Measurements from ENCODE around the gene IL16.

IL16 gene

GRCh38 chr15:81351651-81352050, 155.0 kb downstream of the IL16 start:
- Histone ChIP-seq H3K27me3 (ENCODE audit: low read length) (no peaks in the 10 kb centered on the region), H3K79me2 (ENCODE audit: insufficient read depth, low read length) (no peaks in the 10 kb centered on the region), H3K9ac (ENCODE audit: low read length) (no peak overlapping the region), H3K4me2 (ENCODE audit: low read depth, low read length, poor library complexity, severe bottlenecking) (no peak overlapping the region), H4K20me1 (ENCODE audit: low read depth, low read length) (no peaks in the 10 kb centered on the region), H3K36me3 (ENCODE audit: low read length) (no peaks in the 10 kb centered on the region), H3K27ac (ENCODE audit: low read depth, low read length) (no peak overlapping the region), H3K9me2 (replicated peaks; ENCODE audit: insufficient read depth, low read length) (no peaks in the 10 kb centered on the region), H3K4me3 (ENCODE audit: insufficient read depth, low read length, poor library complexity, severe bottlenecking) (no peak overlapping the region), H2AFZ (ENCODE audit: low read depth, low read length, severe bottlenecking) (no peak overlapping the region), H3F3A (ENCODE audit: insufficient read depth) (no peaks in the 10 kb centered on the region), H3K9me3 (ENCODE audit: insufficient read depth, low read length) (no peaks in the 10 kb centered on the region)
- no peak for TF ChIP-seq EZH2phosphoT487 (conservative IDR thresholded peaks at IDR 0.05; ENCODE audit: low read length)
- TF ChIP-seq CTCF (IDR thresholded peaks at IDR 0.05; ENCODE audit: insufficient read depth, low read length, poor library complexity, severe bottlenecking): no peak

- Histone ChIP-seq H3K27ac (ENCODE audit: low read depth, low read length) (no peak overlapping the region), H3K9me3 (ENCODE audit: insufficient read depth, low read length) (no peaks in the 10 kb centered on the region), H2AFZ (ENCODE audit: low read depth, low read length, severe bottlenecking) (no peak overlapping the region), H4K20me1 (ENCODE audit: low read depth, low read length) (no peaks in the 10 kb centered on the region), H3K4me2 (ENCODE audit: low read depth, low read length, poor library complexity, severe bottlenecking) (no peak overlapping the region), H3K79me2 (ENCODE audit: insufficient read depth, low read length) (no peaks in the 10 kb centered on the region), H3K27me3 (ENCODE audit: low read length) (no peaks in the 10 kb centered on the region), H3K9ac (ENCODE audit: low read length) (no peak overlapping the region), H3K9me2 (replicated peaks; ENCODE audit: insufficient read depth, low read length) (no peaks in the 10 kb centered on the region), H3F3A (ENCODE audit: insufficient read depth) (no peaks in the 10 kb centered on the region), H3K4me3 (ENCODE audit: insufficient read depth, low read length, poor library complexity, severe bottlenecking) (no peak overlapping the region), H3K36me3 (ENCODE audit: low read length) (no peaks in the 10 kb centered on the region)
- TF ChIP-seq CTCF (IDR thresholded peaks at IDR 0.05; ENCODE audit: insufficient read depth, low read length, poor library complexity, severe bottlenecking) (no peak), EZH2phosphoT487 (conservative IDR thresholded peaks at IDR 0.05; ENCODE audit: low read length) (no peak)
These were observed 159.6 kb downstream of the IL16 start for GRCh38 chr15:81356252-81356651.

- Histone ChIP-seq H3K4me3 (ENCODE audit: insufficient read depth, low read length, poor library complexity, severe bottlenecking) (no peak overlapping the region), H3K9me3 (ENCODE audit: insufficient read depth, low read length) (no peaks in the 10 kb centered on the region), H4K20me1 (ENCODE audit: low read depth, low read length) (no peaks in the 10 kb centered on the region), H3F3A (ENCODE audit: insufficient read depth) (no peaks in the 10 kb centered on the region), H3K9me2 (replicated peaks; ENCODE audit: insufficient read depth, low read length) (no peaks in the 10 kb centered on the region), H3K4me2 (ENCODE audit: low read depth, low read length, poor library complexity, severe bottlenecking) (no peak overlapping the region), H3K9ac (ENCODE audit: low read length) (no peak overlapping the region), H3K27me3 (ENCODE audit: low read length) (no peaks in the 10 kb centered on the region), H3K36me3 (ENCODE audit: low read length) (no peaks in the 10 kb centered on the region), H3K79me2 (ENCODE audit: insufficient read depth, low read length) (no peaks in the 10 kb centered on the region), H2AFZ (ENCODE audit: low read depth, low read length, severe bottlenecking) (no peak overlapping the region), H3K27ac (ENCODE audit: low read depth, low read length) (no peak overlapping the region)
- TF ChIP-seq EZH2phosphoT487 (conservative IDR thresholded peaks at IDR 0.05; ENCODE audit: low read length) (no peak), CTCF (IDR thresholded peaks at IDR 0.05; ENCODE audit: insufficient read depth, low read length, poor library complexity, severe bottlenecking) (no peak)
These were observed 160.6 kb downstream of the IL16 start for GRCh38 chr15:81357180-81357686.

Data from SU-DHL-6 (cell line).